HTR-8/SVneo (cell line): Measurements from ENCODE around the gene ZPBP.
"Not testable (repeated sequence)": the region's sequence is repeated elsewhere in the genome, so short reads cannot be mapped to it uniquely, and the experiment has no call there.

Source experiments
- DNase-seq: peaks from one replicate; pipeline ENCODE4 v3.0.0; 2011; ENCODE audit warnings: low spot score, mixed read lengths; ENCODE audit not compliant: insufficient read length
- FAIRE-seq: peaks from 2 replicates; lab custom pipeline; 2011; peaks lifted over from hg19 to GRCh38; lab: Jason Lieb, UNC

Gene ZPBP

DNA sequence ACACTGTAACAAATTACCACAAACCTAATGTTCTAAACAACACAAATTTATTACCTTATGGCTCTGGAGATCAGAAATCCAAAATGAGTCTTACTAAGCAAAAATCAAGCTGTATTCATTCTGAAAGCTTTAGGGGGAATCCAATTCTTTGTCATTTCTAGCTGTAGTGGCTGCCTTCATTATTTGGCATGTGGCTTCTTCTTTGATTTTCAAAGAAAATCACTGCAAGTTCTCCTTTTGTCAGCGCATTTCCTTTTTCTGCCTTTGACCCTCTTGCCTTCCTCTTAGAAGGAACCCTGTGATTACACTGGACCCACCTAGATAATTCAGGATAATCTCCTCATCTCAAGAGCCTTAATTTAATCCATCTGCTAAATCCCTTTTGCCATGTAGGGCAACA lies 36.9 kb downstream of the ZPBP start:
- DNase-seq (no peak), FAIRE-seq (no peak)

GRCh38 chr7:50047716-50048115 lies 45.3 kb downstream of the ZPBP start:
- DNase-seq = no peak
- no peak for FAIRE-seq

DNA sequence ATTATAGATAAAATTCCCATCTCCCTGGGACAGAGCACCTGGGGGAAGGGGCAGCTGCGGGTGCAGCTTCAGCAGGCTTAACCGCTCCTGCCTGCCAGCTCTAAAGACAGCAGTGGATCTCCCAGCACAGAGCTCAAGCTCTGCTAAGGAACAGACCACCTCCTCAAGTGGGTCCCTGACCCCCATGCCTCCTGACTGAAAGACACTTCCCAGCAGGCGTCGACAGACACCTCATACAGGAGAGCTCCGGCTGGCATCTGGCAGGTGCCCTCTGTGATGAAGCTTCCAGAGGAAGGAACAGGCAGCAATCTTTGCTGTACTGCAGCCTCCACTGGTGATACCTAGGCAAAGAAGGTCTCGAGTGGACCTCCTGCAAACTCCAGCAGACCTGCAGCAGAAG lies 51.9 kb downstream of the ZPBP start:
- not testable (repeated sequence) for DNase-seq

DNA sequence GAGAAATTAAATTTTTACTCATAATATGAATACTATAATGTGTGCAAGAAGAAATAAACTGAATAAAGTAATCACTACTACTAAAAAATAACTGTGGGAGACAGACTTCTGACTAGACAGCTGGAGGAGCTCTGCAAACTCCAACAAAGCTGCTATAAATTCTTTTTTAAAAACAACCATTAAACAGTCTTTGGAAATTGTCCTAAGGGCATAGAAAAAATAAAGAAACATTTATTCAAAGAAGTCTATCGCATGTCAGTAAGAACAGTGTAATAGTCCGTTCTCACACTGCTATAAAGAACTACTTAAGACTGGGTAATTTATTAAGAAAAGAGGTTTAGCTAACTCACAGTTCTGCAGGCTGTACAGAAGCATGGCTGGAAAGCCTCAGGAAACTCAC lies 56.0 kb downstream of the ZPBP start:
- DNase-seq (no peak), FAIRE-seq (no peak)

More for the DNA sequence above, 51.9 kb downstream of the ZPBP start:
- not testable (repeated sequence) for FAIRE-seq

- DNase-seq (no peak), FAIRE-seq (no peak)
Measured at GRCh38 chr7:50022991-50023390, 70.1 kb downstream of the ZPBP start.

DNA sequence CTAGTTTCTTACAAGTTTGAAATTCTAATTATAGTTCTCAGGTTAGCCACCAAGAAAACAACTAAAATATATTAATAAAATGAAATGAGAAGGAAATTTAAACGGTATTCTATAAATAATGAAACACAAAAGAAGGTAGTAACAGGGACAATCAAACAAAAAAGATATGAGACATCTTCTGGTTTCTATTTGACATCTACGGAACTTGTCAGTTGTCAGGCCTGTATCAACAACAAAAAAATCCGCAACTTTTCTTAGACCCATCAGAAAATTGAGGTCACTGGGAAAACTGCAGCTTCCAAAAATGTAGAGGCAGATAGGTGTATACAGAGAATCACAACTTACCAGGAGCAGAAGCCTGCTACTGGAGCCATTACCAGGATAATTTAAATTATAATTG lies 70.6 kb downstream of the ZPBP start:
- no peak for FAIRE-seq
- DNase-seq = no peak

DNA sequence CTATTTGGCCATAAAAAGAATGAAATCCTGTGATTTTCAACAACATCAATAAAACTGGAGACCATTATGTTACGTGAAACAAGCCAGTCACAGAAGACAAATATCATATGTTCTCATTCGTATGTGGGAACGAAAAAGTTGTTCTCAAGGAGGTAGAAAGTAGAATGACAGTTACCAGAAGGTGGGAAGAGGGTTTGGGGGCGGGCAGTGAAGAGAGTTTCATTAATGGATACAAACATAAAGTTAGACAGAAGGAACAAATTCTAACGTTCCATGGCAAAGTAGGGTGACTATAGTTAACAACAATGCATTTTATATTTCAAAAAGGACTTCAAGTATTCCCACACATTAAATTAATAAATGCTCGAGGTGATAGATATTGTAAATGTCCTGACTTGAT lies 97.4 kb downstream of the ZPBP start:
- no peak for DNase-seq
- no peak for FAIRE-seq

DNA sequence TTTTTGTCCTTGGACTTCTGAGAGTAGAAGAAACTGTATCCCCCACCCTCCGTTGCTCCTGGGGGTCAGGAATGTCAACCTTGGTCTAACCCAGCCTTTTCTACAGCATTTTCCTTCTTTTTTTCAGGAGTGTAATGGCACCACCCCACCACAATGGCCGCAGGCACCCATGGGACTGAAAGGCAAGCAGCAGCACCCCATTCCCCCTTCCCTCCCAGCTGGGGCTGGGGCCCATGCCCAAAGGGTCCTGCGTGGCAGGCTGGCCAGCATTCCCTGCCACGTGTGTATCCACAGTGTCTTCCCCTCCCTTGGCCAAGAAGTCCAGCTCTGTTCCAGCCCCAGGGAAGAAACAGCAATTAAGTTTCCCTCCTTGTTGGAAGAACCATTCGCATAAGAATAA lies 106.9 kb downstream of the ZPBP start:
- FAIRE-seq = no peak
- no peak for DNase-seq

DNA sequence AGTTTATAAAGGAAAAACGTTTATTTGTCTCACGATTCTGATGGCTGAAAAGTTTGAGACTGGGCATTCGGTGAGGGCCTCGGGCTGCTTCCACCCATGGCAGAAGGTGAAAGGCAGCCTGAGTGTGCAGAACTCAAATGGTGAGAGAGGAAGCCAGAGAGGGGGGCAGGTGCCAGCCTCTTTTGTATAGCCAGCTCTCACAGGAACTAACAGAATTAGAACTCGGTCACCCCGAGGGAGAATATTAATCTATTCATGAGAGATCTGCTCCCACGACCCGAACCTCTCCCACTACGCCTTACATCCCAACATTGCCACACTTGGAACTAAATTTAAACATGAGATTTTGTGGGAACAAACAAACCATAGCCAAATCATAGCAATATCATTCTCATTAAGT lies 112.6 kb downstream of the ZPBP start:
- FAIRE-seq = no peak

GRCh38 chr7:49976238-49976637 lies 116.8 kb downstream of the ZPBP start:
- FAIRE-seq (no peak), DNase-seq (no peak)

More for the DNA sequence above, 112.6 kb downstream of the ZPBP start:
- DNase-seq = no peak

DNA sequence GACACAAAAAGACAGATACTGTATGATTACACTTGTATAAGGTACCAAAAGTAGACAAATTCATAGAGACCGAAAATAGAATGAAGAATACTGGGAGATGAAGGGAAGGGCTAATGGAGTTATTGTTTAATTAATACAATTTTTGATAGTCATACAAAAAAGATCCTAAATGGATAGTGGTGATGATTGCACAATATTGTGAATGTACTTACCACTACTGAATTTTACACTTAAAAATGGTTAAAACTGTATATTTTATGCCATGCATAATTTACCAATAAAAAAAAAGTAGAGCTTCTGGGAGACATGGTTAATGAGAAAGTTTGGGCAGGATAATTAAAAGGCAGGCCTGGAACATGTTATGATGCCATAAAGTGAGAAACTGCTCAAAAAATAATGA lies 119.0 kb downstream of the ZPBP start:
- FAIRE-seq = no peak
- DNase-seq = no peak

GRCh38 chr7:49937608-49938007 lies 155.4 kb downstream of the ZPBP start:
- no peak for FAIRE-seq
- no peak for DNase-seq

- DNase-seq = no peak
- FAIRE-seq = no peak
Measured at GRCh38 chr7:49931627-49932026, 161.4 kb downstream of the ZPBP start.

GRCh38 chr7:49928787-49929186 lies 164.3 kb downstream of the ZPBP start:
- FAIRE-seq = no peak
- no peak for DNase-seq

DNA sequence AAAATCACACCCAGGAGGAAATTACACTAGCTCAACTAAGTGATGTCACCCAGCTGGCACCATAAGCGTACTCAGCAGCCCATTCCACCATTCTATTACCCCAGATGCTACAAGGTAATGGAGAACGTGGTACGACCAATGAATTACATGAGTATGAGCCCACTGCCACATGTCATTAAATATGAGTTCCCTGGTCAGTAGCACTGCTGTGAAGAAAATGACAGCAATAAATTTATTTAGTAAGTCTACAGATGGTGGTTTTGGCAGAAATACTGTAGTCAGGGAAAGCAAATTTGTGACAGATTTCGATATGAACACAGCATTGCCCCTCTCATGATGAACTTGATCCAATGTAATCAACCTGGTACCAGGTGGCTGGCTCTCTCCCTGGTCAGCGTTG lies 165.4 kb downstream of the ZPBP start:
- FAIRE-seq = no peak
- DNase-seq = no peak

- FAIRE-seq (no peak), DNase-seq (no peak)
Measured at GRCh38 chr7:49926720-49927119, 166.3 kb downstream of the ZPBP start.

GRCh38 chr7:49911909-49912308 lies 181.1 kb downstream of the ZPBP start:
- DNase-seq = no peak
- no peak for FAIRE-seq

GRCh38 chr7:49894543-49894942 lies 198.5 kb downstream of the ZPBP start:
- FAIRE-seq (no peak), DNase-seq (no peak)

- DNase-seq (no peak), FAIRE-seq (no peak)
Measured at GRCh38 chr7:49893131-49893530, 199.9 kb downstream of the ZPBP start.

- DNase-seq = no peak
- no peak for FAIRE-seq
Measured at GRCh38 chr7:49892481-49892880, 200.6 kb downstream of the ZPBP start.
